Measurements from ENCODE around the gene ALDH6A1. TPM values are rescaled to one million over a fixed set of nuclear protein-coding genes. Genes with fewer than 3 reads are reported as not detected.
"Not testable (repeated sequence)": the region's sequence is repeated elsewhere in the genome, so short reads cannot be mapped to it uniquely, and the experiment has no call there.

Gene ALDH6A1
- 144 TPM for polyA plus RNA-seq (ENCODE audit: insufficient read length)
- long read RNA-seq, donor 1, full-length matches to known transcripts: 18 of 23 reads
- long read RNA-seq, donor 1, partial matches to known transcripts: 5 of 23 reads
- long read RNA-seq, donor 1, other reads (novel, unspliced or antisense): 0 of 23 reads
- long read RNA-seq, donor 2, full-length matches to known transcripts: 19 of 42 reads
- long read RNA-seq, donor 2, partial matches to known transcripts: 23 of 42 reads
- long read RNA-seq, donor 2, other reads (novel, unspliced or antisense): 0 of 42 reads
- long read RNA-seq, donor 3, full-length matches to known transcripts: 19 of 35 reads
- long read RNA-seq, donor 3, partial matches to known transcripts: 16 of 35 reads
- long read RNA-seq, donor 3, other reads (novel, unspliced or antisense): 0 of 35 reads
- long read RNA-seq, donor 4: 0 reads
- long read RNA-seq, donor 5, full-length matches to known transcripts: 25 of 44 reads
- long read RNA-seq, donor 5, partial matches to known transcripts: 19 of 44 reads
- long read RNA-seq, donor 5, other reads (novel, unspliced or antisense): 0 of 44 reads
- long read RNA-seq, donor 6, full-length matches to known transcripts: 7 of 19 reads
- long read RNA-seq, donor 6, partial matches to known transcripts: 12 of 19 reads
- long read RNA-seq, donor 6, other reads (novel, unspliced or antisense): 0 of 19 reads
- long read RNA-seq, donor 7, full-length matches to known transcripts: 29 of 29 reads
- long read RNA-seq, donor 7, partial matches to known transcripts: 0 of 29 reads
- long read RNA-seq, donor 7, other reads (novel, unspliced or antisense): 0 of 29 reads
- long read RNA-seq, donor 8, full-length matches to known transcripts: 8 of 8 reads
- long read RNA-seq, donor 8, partial matches to known transcripts: 0 of 8 reads
- long read RNA-seq, donor 8, other reads (novel, unspliced or antisense): 0 of 8 reads

DNA sequence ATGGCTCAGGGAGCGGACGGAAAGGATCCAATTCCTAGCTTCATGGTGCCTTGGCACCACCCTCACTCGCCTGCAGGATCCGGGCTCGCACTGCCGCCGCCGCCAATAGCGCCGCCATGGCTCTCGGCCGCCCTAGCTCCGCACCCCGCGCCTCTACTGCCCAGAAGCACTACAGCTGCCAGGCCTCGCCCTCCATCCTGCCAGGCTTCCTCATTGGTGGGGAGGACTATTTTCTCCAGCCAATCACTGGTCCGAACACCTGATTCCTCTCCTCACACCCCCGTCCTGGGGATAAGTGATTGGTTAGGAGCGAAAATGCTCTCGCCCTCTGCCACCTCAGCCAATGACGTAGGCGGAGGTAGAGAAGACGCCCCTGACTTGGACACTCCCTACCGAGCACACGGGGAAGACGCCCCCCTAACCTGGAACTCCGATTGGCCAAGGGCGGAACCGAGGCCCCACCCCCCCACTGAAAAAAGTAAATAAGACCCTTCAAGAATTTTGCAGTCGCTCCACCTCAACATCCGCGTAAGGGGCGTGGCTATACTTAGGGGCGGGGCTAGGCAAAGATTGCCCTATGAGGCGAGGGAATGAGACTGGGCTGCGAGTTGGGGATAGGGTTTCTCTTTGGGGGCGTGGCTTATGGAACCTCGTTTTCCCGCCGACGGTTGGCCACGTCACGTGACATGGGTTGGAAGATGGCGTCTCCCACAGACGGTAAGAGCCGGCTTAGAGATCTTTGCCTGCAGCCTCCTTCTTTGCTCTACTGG is at the start of gene ALDH6A1, which contains the start of gene LIN52:
TSS of gene ALDH6A1 (minus strand) at position 177 of the 770 bp plus-strand sequence. CDS start at position 118, 59 bp downstream.
TSS of gene LIN52 (plus strand) at position 680 of the 770 bp plus-strand sequence. CDS start at position 699, 19 bp downstream.
- DNase-seq: peak; percentile 100

DNA sequence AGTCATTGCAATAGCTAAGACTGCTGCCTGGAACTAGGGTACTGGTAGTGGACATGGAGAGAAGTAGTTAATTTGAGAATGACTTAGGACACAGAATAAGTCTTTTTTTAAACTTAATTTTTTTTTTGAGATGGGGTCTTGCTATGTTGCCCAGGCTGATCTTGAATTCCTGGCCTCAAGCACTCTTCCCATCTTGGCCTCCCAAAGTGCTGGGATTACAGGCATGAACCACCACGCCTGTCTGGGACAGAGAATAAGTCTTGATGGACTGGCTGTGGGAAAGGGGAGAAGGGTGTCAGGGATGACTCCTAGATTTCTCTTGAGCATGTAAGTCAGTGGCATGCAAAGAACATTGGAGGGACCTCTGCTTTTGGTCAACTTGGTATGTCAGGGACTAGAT is 43.4 kb upstream of the ALDH6A1 start:
- DNase-seq: no peak

DNA sequence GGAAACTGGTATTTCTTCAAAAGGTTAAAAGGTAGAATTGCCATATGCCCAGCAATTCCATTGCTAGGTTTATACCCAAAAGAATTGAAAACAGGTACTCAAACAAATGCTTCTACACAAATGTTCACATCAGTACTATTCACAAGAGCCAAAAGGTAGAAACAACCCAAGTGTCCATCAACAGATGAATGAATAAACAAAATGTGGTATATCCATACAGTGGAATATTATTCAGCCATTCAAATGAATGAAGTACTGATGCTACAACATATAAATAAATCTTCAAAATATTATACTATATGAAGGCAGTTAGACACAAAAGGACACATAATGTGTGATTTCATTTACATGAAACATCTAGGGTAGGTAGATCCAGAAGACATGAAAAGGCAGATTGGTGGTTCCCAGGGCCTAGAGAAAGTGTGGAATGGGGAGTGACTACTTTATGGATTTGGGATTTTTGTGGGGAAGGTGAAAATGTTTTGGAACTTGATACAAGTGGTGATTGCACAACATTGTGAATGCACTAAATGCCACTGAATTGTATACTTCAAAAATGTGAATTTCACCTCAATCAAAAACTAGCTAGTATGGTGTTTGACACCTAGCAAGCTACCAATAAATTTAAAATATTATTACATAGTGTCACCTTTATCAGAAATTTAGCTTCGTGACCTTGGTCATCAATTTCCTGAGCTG is 42.2 kb upstream of the ALDH6A1 start:
- no peak for DNase-seq

DNA sequence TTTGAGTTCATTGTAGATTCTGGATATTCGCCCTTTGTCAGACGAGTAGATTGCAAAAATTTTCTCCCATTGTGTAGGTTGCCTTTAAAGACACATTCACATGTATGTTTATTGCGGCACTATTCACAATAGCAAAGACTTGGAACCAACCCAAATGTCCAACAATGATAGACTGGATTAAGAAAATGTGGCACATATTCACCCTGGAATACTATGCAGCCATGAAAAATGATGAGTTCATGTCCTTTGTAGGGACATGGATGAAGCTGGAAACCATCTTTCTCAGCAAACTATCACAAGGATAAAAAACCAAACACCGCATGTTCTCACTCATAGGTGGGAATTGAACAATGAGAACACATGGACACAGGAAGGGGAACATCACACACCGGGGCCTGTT is 41.2 kb upstream of the ALDH6A1 start:
- DNase-seq: not testable (repeated sequence)

DNA sequence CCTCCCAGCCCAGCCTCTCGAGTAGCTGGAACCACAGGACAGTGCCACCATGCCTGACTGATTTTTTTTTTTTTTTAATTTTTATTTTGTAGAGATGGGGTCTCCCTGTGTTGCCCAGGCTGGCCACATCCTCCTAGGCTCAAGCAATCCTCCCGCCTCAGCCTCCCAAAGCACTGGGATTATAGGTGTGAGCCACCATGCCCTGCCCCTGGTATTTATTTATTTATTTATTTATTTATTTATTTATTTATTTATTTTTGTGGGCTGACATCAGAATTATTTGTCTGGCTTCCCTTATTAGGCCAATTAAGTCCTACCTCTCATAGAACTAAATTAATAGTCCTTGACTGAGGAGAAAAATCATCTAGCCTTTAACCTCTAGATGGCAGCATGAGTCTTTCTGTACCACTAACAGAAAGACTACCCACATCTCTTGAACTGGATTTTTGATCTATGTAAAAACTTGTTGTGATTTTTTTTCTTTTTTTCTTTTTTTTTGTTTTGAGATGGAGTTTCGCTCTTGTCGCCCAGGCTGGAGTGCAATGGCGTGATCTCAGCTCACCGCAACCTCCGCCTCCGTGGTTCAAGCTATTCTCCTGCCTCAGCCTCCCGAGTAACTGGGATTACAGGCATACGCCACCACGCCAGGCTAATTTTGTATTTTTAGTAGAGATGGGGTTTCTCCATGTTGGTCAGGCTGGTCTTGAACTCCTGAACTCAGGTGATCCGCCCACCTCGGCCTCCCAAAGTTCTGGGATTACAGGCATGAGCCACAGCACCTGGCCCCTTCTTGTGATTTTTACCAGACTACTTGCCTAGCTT is 27.4 kb upstream of the ALDH6A1 start:
- peak; percentile 58 for DNase-seq

DNA sequence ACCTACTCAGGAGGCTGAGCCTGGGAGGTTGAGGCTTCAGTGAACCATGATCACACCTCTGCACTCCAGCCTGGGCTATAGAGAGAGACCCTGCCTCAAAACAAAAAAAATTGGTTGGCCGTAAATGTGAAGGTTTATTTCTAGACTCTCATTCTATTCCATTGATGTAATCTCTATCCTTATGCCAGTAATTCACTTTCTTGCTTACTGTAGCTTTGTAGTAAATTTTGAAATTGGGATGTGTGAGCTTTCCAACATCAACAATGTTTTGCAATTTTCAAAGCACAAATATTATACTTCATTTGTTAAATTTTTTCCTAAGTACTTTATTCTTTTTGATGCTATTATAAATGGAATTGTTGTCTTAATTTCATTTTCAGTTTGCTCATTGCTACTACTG is 25.1 kb upstream of the ALDH6A1 start:
- no peak for DNase-seq

DNA sequence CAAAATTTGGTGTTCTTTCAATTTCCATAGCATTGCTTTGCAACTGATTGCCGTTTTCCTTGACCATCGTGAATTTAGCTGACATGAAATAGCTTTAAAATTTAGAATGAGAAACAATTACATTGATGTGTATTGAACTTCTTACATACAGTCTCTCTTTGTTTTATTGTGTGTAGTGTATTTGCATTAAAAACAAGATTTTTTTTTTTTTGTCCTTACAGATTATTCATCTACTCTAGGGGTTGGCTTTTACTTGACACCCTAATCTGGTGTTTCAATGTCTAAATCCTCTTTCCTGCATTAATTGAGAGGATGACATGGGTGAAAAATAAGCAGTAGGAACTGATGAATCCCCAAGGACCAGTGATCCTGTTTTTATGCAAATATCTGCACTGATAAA is 21.1 kb upstream of the ALDH6A1 start:
- DNase-seq: no peak

DNA sequence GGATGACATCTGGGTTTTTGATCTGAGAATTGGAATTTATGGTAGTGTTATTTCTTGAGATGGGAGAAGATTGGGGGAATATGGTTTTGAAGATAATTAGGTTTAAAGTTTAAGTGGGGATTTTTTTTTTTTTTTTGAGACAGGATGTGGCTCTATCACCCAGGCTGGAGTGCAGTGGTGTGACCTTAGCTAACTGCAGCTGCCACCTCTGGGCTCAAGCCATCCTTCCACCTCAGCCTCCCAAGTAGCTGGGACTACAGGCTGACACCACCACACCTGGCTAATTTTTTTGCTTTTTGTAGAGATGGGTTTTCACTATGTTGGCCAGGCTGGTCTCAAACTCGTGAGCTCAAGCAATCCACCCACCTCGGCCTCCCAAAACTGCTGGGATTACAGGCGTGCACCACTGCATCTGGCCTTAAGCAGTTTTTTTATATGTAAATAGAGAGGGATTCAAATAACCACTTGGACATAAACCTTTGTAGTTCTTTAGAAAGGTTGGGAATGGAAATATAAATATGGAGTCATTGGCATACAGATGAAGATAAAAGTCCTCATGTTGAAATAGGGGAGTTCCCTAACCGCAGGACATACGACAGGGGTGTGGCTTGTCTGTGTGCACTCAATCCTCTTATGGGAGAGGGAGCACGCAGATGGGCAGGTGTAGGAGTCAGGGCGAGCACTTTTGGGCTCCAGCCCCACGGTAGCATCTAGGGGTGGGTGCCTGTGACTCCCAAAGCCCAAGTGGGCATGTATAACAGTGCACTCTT is 5.2 kb upstream of the ALDH6A1 start:
- no peak for DNase-seq

DNA sequence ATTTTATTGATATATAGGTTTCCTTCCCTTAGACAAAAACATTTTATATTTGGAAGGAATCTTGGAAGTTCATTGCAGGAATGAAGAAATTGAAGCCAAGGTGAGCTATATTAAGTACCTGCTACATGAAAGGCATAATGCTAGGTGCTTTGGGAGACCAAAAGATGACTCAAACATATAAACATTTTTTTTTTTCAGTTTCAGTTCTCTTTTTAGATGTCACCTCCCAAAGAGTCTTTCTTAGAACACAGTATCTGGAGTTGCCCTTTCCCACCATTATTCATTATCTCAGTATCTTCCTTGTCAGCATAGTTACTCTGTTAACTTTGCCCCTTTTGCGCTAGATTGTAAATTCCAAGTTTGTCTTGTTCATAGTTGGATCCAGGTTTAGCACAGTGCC is 1.6 kb upstream of the ALDH6A1 start:
- DNase-seq: no peak

DNA sequence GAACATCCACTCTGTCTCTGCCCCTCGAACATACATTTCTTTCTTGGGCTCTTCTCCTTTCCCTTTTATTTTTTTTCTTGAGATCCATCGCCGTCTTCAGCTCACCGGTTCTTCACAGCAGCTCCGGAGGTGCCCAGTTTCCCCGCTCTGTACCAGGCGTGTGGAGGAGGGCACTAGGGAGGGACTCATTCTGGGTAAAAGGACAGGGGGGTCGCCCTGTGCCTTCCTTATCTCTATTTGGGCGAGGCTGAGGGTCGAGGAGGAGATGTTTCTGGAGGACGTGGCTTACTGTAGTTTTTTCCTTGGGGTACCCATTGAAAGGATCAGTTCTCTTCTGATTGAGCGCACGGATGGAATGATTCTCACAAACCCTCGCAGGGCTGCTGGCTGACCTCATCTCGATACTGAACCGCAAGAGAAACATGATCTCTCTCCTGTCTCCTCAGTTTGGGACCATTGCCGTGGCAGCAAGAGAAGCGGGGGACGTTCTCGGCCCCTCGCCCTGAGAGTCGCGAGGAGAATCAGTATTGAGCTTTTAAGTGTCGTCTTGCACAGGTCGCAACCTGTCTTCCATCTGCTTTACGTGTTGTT is 889 bp upstream of the ALDH6A1 start:
- no peak for DNase-seq

DNA sequence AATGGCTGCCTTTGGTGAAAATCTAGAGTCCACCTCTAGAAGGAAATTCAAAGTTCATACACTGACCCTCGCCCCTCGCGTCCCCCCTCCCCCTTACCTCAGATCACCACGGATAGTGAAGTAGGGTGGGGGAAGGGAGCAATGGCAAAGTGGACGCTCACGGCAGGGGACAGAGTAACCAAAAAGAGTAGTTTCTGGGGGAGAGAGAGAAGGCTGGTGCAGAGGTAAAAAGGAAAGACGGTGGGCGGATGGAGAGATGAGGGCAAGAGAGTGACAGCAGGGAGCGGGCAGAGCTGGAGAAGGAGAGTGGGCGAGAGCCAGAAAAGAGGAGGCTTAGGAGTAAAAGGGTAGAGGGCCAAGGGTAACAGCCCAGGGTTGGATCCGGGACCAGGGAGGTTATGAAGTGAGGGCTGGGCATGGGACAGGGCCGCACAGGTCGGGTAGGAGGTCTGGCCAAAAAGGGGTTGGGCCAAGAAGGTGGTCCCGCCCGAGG is 423 bp downstream of the ALDH6A1 start:
- no peak for DNase-seq

DNA sequence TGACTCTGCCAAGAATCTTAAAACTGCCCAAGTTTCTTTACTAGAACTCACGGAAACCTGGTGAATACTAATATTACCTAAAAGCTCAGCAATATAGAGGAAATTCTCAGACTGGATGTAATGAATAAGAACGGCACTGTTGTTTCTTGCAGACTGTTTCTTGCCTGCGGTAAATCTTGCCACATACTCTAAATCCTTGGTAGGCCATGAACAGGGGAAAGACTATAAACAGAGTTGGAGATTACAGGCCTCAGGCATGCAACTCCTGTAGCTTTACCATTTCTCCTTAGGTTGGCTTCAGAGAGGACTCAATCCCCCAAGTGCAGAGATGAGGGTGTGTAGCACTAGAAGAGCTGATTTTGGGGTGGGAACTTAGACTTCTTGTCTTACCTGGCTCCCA is 1.1 kb downstream of the ALDH6A1 start:
- no peak for DNase-seq

DNA sequence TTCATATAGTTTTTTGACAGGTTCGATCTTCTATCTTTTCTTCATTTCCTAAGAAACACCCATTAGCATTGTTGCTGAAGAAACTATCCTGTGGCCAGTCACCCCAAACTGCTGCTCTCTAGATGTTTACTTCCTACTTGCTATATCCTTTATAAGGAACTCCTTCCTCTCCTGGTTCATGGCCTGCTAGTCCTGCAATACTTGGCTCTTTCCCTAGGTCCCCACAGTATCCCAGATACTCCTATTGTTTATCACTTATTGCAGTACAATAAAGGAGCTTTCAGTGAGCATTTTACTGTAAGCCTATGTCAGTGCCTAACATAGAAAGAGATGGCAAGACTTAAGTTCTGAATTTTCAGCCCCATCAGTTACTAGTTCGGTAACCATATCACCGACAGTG is 2.8 kb downstream of the ALDH6A1 start:
- no peak for DNase-seq

DNA sequence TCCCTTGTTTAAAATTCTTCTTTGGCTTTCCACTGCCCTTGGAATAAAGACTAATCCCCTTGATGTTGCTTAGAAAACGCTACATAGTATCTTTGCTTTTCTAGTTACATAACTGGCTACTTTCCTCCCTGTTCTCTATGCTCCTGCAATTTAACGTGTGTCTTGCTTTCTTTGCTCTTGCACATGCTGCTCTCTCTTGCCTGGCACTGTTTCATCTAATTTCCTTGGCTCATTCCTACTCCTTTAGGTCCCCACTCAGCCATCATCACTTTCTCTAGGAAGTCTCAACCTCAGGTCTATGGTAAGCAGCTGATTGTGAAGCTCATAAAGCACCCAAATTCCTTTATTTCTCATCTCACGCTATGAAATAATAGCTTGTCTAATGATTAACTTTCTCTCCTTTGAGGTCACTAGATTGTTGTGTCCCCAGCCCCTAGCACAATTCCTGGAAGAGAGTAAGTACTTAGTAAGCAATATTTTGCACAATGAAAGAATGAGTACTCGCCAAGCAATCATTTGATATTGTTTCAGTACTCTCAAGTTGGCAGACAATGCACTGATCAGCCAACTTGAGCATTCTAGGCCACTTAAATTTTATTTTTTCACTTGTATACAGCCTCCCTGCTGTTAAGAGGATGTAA is 3.3 kb downstream of the ALDH6A1 start:
- no peak for DNase-seq

DNA sequence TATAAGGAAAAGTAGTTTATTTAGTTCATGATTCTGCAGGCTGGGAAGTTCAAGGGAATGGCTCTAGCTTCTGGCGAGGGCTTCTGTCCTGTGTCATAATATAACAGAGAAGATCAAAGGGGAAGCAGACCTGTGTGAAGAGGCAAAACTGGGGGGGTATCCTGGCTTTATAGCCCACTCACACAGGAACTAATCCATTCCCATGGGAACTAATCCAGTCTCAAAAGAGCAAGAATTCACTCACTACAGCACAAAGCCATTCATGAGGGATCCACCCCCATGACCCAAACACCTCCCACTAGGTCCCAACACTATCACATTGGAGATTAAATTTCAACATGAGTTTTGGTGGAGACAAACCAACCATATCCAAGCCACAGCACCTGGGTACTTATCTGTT is 6.9 kb downstream of the ALDH6A1 start:
- no peak for DNase-seq

DNA sequence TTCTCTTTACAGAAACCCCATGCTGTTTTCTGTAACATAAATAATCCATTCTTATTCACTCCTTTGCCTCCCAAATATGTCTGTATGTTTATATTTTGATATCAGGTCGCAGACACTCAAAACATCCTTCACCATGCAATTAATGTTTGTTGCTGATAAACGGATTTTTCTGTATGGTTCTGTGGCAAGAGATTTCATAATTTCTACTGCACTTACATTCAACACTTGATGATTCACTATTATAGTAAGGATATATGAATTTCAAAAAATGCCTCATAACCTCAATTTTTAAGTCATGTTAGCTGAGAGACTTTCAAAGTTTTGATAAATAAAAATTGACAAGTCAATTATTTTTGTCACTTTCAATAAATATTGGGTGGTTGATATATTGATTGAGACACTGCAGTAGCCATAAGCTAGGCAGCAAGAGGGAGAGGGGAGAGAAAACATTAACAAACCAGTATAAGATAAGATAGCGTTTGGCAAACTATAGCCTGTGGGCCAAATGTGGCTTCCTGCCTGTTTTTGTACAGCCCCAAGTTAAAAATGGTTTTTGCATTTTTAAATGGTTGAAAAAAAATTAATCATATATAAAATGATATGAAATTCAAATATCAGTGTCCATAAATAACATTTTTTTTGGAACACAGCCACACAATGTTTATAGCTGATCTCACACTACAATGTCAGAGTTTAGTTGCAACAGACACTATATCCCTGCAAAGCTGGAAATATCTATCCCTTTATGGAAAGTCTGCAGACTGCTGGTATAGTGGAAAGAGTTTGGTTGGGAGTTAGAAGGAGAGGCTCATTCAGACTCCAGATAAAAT is 18.3 kb downstream of the ALDH6A1 start:
- DNase-seq: no peak

DNA sequence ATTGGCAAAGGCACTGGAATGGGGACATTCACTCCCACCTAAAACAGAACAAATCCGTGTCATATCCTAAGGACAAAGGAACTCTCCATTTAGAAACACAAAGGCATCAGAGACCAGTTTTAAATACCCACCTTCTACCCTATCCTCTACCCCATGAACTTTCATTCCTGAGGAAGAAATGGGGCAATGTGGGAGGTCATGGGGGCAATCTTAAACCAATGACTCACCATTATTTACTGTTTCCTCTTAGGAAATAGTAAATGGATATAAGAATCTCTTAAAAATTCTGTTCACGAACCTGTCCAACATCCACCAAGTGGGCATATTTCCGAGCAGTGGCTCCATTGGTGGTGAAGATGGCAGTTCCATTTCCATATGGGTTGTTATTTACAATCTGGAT is 19.4 kb downstream of the ALDH6A1 start:
- no peak for DNase-seq

DNA sequence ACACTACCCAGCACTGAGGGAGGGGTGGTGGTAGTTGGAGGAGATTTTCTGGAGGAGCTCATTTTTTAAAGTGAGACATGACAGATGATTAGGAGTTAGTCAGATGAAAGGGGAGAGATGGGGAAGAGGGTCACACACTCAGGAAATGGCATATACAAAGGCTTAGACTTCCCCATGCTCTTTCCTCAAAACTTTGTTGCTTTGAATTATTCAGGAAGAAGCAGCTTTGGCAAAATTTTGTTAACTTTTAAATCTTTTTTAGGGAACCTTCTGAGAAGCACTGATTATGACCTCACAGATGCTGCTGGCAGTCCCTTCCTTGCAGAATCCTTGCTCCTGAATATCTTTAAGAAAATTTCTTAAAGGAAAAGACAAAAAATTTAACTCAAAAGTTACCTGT is 19.8 kb downstream of the ALDH6A1 start:
- no peak for DNase-seq

Measured in left kidney (tissue), 8 donors.